Measurements from ENCODE around the gene EXO5. TPM values are rescaled to one million over a fixed set of nuclear protein-coding genes. Genes with fewer than 3 reads are reported as not detected.
"Not testable (repeated sequence)": the region's sequence is repeated elsewhere in the genome, so short reads cannot be mapped to it uniquely, and the experiment has no call there.

EXO5 gene
- total and polyA plus RNA-seq, 4 donors, result 3.5 to 9.2 (median 5.4) TPM

GRCh38 chr1:40556121-40556520 lies 47.6 kb downstream of the EXO5 start (continued):
- no peak for TF ChIP-seq NR2F2 (IDR thresholded peaks at IDR 0.05)
- TF ChIP-seq FOXA2 (IDR thresholded peaks at IDR 0.05), result no peak

GRCh38 chr1:40558241-40558640 lies 49.7 kb downstream of the EXO5 start:
- H3K27me3 ChIP-seq (ENCODE audit: control insufficient read depth in 4 of 4, insufficient read depth in 4 of 4, low read length in 3 of 4); H3K9me3 ChIP-seq (ENCODE audit: control insufficient read depth in 4 of 4, low read length in 3 of 4); DNase-seq (ENCODE audit: low spot score); H3K4me3 ChIP-seq (ENCODE audit: low read depth in 1 of 3, low read length in 3 of 3); H3K27ac ChIP-seq (ENCODE audit: low read depth in 1 of 2, low read length in 2 of 2); H3K36me3 ChIP-seq (ENCODE audit: control insufficient read depth in 4 of 4, insufficient read depth in 3 of 4, low read depth in 1 of 4, low read length in 3 of 4); H3K4me1 ChIP-seq (ENCODE audit: control insufficient read depth in 4 of 4, insufficient read depth in 4 of 4, low read length in 3 of 4); H3K9ac ChIP-seq (ENCODE audit: low read depth in 1 of 2, low read length in 2 of 2): not testable (repeated sequence)
- WGBS, result 89% methylated on average over 1 of the region's 1 CpG

- TF ChIP-seq, protein P1, sequence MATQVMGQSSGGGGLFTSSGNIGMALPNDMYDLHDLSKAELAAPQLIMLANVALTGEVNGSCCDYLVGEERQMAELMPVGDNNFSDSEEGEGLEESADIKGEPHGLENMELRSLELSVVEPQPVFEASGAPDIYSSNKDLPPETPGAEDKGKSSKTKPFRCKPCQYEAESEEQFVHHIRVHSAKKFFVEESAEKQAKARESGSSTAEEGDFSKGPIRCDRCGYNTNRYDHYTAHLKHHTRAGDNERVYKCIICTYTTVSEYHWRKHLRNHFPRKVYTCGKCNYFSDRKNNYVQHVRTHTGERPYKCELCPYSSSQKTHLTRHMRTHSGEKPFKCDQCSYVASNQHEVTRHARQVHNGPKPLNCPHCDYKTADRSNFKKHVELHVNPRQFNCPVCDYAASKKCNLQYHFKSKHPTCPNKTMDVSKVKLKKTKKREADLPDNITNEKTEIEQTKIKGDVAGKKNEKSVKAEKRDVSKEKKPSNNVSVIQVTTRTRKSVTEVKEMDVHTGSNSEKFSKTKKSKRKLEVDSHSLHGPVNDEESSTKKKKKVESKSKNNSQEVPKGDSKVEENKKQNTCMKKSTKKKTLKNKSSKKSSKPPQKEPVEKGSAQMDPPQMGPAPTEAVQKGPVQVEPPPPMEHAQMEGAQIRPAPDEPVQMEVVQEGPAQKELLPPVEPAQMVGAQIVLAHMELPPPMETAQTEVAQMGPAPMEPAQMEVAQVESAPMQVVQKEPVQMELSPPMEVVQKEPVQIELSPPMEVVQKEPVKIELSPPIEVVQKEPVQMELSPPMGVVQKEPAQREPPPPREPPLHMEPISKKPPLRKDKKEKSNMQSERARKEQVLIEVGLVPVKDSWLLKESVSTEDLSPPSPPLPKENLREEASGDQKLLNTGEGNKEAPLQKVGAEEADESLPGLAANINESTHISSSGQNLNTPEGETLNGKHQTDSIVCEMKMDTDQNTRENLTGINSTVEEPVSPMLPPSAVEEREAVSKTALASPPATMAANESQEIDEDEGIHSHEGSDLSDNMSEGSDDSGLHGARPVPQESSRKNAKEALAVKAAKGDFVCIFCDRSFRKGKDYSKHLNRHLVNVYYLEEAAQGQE (IDR thresholded peaks at IDR 0.05), result no peak
- TF ChIP-seq YY1 (IDR thresholded peaks at IDR 0.05) (no peak), ZBTB33 (IDR thresholded peaks at IDR 0.05) (no peak), JUND (IDR thresholded peaks at IDR 0.05) (no peak), RXRA (IDR thresholded peaks at IDR 0.05) (no peak), HNF4A (conservative IDR thresholded peaks at IDR 0.05) (no peak), RAD21 (IDR thresholded peaks at IDR 0.05) (no peak)
- TF ChIP-seq, protein P2, sequence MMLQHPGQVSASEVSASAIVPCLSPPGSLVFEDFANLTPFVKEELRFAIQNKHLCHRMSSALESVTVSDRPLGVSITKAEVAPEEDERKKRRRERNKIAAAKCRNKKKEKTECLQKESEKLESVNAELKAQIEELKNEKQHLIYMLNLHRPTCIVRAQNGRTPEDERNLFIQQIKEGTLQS (IDR thresholded peaks at IDR 0.05), result no peak
- no peak overlapping the region for H3K4me3 ChIP-seq (ENCODE audit: low read depth in 1 of 3, low read length in 3 of 3)
- 87% methylated on average over 2 of the region's 2 CpGs for WGBS
- no peaks in the 10 kb centered on the region for H3K27me3 ChIP-seq (ENCODE audit: control insufficient read depth in 4 of 4, insufficient read depth in 4 of 4, low read length in 3 of 4)
- no peak for DNase-seq (ENCODE audit: low spot score)
- H3K9ac ChIP-seq (ENCODE audit: low read depth in 1 of 2, low read length in 2 of 2), result no peak overlapping the region
- no peak overlapping the region for H3K27ac ChIP-seq (ENCODE audit: low read depth in 1 of 2, low read length in 2 of 2)
- H3K4me1 ChIP-seq (ENCODE audit: control insufficient read depth in 4 of 4, insufficient read depth in 4 of 4, low read length in 3 of 4), result no peaks in the 10 kb centered on the region
- no peaks in the 10 kb centered on the region for H3K36me3 ChIP-seq (ENCODE audit: control insufficient read depth in 4 of 4, insufficient read depth in 3 of 4, low read depth in 1 of 4, low read length in 3 of 4)
- H3K9me3 ChIP-seq (ENCODE audit: control insufficient read depth in 4 of 4, low read length in 3 of 4), result no peaks in the 10 kb centered on the region
These were observed 53.6 kb downstream of the EXO5 start for GRCh38 chr1:40562185-40562584.

GRCh38 chr1:40563266-40563665 lies 54.7 kb downstream of the EXO5 start:
- TF ChIP-seq RAD21 (IDR thresholded peaks at IDR 0.05) (no peak), YY1 (IDR thresholded peaks at IDR 0.05) (no peak), NR2F2 (IDR thresholded peaks at IDR 0.05) (no peak), EGR1 (IDR thresholded peaks at IDR 0.05; ENCODE audit: low read depth in 2 of 2) (no peak), JUND (IDR thresholded peaks at IDR 0.05) (no peak), SP1 (IDR thresholded peaks at IDR 0.05) (no peak)
- TF ChIP-seq, protein P2 (IDR thresholded peaks at IDR 0.05), result no peak
- TF ChIP-seq, protein P3, sequence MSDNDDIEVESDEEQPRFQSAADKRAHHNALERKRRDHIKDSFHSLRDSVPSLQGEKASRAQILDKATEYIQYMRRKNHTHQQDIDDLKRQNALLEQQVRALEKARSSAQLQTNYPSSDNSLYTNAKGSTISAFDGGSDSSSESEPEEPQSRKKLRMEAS (IDR thresholded peaks at IDR 0.05), result no peak
- Histone ChIP-seq H3K9ac (ENCODE audit: low read depth in 1 of 2, low read length in 2 of 2) (no peak overlapping the region), H3K27me3 (ENCODE audit: control insufficient read depth in 4 of 4, insufficient read depth in 4 of 4, low read length in 3 of 4) (no peaks in the 10 kb centered on the region), H3K4me1 (ENCODE audit: control insufficient read depth in 4 of 4, insufficient read depth in 4 of 4, low read length in 3 of 4) (no peaks in the 10 kb centered on the region), H3K4me3 (ENCODE audit: low read depth in 1 of 3, low read length in 3 of 3) (no peak overlapping the region), H3K36me3 (ENCODE audit: control insufficient read depth in 4 of 4, insufficient read depth in 3 of 4, low read depth in 1 of 4, low read length in 3 of 4) (no peaks in the 10 kb centered on the region), H3K27ac (ENCODE audit: low read depth in 1 of 2, low read length in 2 of 2) (no peak overlapping the region), H3K9me3 (ENCODE audit: control insufficient read depth in 4 of 4, low read length in 3 of 4) (no peaks in the 10 kb centered on the region)
- 80% methylated on average over 4 of the region's 4 CpGs for WGBS
- no peak for DNase-seq (ENCODE audit: low spot score)

Data from liver (tissue), 9 donors.